Stimulated activated CD8-positive, alpha-beta memory T cell treated with anti-CD3 and anti-CD28 coated beads, Interleukin-12 subunit alpha, Interleukin-12 subunit beta, amount 100 ng/mL, for 1 hour (primary cell): ENCODE measurements around the gene MGAT3.
"Not testable (repeated sequence)": the region's sequence is repeated elsewhere in the genome, so short reads cannot be mapped to it uniquely, and the experiment has no call there.

Experiments used
- DNase-seq: peaks from one replicate; pipeline ENCODE4 v3.0.0-alpha.2; 2020; ENCODE audit warnings: low read depth

The MGAT3 gene

DNA sequence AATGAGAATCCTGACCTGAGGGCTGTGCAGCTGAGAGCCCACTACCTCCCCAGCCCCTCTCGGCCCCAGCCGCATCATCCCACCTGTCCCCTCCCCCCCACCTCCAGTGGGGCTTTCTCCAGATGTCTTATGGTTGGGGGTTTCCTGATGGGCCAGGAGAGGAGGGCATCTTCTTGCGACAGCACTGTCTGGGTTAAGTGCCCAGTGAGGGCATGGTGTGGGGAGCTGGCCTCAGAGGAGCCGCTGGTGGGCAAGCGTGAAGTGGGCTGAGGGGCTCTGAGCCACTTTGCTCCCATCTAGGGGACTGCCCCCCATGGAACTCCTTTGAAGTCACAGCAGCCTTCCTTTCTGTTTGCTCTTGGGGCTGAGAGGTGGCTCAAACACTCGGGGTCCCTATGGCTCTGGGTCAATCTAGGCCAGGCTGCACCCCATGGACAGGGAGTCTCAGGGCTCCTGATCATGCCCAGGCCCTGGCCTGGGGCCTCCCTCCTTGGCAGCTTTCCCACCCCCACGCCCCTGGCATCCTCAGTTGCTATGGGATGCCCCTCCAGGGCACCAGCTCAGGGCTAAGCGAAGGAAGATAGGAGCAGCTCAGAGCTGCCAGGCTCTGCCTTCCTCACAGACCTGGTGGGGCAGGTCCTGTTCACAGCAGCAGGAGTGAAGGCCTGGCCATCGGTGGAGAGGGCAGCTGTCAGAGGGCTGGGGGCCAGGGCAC, 34.3 kb downstream of the MGAT3 start:
- no peak for DNase-seq

DNA sequence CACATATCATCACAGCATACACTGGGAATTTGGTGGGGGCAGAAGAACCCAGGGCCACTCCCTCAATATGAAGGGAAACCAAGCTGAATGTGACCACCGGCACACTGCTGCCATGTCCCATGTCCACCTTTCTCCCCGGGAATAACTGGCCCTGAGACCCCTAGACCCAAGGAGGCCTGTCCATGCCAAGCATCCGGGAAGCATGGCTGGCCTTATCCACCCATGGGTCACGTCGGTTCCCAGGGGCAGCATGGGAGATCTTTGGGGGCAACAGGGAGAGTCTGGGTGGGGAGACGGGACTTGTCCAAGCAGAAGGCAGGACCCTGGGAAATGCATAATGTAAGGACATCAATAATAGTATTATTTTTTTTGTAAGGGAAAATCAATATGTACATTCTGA, 34.9 kb downstream of the MGAT3 start:
- DNase-seq = no peak

DNA sequence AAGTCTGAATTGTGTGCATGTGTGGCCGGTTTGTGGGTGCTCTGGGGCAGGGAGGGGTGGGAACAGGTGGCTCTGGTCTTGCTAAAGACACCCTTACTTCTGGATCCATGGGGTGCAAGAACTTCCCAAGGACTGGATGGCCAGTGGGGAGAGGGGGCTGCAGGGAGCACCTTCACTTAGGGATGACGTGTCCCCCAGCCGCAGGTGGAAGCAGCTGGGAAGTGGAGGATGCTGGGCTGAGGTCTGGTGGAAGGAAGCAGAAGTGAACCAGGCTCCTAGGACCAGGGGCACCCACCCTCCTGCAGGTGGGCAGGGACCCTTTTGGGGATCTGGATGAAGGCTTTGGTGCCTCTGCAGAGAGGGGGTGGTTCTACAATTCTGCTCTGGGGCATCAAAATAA, 35.4 kb downstream of the MGAT3 start:
- no peak for DNase-seq

DNA sequence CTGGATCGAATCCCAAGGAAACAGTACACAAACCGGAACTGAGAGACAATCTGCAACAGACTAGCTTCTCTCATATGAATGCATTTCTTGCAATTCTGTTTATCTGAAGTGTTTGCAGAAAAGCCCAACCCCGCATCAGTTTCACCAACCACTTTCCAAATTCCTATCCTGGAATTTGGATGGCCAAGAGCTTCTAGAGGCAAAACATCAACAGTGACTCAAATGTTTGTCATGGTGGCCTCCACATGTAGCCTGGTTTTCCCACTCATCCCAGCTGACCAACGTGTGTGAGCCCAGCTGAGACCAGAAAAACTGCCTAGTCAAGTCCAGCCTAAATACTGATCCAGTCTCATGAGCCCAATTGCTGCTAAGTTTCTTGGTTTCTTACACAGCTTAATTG, 36.9 kb downstream of the MGAT3 start:
- no peak for DNase-seq

DNA sequence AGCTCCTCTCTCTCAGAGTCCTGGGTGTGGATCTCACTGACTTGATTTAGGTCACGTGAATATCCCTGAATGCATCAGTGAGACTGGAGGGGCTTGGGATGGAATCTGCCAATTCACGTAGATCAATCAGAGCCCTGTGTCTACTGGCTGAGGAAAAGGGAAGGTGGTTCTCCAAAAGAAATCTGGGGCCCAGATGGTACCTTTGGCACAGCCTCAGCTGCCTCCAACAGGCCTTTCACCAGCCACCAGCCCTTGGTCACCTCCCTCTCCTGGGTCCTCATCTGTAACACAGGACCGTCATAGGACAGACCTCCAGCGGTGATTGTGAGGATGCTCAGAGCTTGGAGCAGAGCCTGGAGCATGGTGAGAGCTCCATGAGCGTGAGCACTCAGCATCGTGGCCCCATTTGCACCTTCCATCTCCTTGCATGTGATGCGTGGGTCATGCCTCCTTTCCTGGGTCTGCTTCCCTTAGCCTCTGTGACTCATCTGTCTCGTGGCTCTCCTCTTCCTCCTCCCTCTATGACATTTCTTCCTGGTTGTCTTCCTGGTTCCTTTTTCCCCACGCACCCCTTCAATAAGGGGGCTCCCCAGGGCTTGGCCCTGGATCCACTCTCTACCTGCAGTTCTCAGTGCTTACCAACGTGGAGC, 37.8 kb downstream of the MGAT3 start:
- no peak for DNase-seq

DNA sequence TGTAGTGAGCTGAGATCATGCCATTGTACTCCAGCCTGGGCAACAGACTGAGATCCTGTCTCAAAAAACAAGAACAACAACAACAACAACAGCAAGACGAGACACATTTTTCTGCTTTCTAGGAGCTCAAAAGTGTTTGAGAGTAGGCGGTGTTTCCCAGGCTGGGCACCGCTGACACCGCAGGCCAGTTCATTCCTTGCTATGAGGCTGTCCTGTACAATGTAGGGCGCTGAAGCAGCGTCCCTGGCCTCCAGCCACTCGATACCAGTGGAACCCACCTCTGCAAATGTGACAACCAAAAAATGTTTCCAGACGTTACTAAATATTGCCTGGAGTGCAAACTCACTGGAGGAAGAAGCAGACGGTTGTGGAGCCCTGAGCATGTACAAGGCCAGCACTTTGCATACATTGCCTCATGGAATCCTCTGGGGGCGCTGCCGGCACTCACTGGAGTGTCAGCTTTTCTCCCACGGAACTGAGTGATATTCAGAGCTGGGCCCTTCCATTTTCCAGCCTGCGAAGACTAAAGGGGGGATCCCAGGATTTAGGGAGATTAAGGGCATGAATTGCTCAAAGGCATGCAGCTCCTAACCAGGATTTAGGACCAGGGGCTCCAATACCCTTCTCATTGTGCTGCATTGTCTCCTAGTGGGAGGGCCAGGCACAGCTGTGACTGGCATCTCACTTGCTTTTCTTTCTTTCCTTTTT, 39.5 kb downstream of the MGAT3 start:
- peak; percentile 30 for DNase-seq

DNA sequence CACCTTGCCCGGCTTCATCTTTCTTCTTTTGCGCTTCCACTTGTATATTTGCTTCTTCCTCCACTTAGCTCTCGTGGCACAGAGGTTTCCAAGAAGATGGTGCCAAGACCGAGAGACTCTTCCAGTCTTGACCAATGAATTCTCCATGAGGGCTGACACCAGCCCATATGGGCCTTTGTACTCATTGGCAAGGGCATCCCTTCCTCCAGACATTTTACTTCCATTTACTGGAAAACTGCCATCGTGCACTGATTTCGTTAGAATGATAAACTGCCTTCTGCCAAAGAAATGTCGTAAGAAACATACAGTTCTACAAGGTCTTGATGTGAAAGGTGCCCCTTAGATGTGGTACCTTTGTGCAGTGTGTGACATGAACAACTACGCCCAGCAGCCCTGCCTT, 40.6 kb downstream of the MGAT3 start:
- no peak for DNase-seq

DNA sequence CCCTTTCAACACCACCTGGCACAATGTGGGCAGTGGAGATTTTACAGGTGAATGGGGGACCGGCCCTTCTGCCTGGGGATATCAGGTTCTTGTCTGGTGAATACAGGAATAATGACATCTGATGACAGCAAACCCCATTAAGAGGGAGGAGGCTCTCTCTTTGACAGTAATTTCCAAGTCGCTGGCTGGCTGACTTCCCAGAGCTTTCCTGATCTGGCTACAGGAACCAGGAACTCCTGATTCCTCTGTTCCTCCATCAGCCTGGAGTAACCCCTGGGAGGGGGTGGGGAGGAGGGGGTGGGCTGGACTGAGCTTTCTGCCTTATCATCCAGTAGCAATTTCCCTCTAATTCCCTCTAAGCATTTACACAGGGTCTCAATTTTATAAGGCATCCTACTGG, 41.6 kb downstream of the MGAT3 start:
- no peak for DNase-seq

DNA sequence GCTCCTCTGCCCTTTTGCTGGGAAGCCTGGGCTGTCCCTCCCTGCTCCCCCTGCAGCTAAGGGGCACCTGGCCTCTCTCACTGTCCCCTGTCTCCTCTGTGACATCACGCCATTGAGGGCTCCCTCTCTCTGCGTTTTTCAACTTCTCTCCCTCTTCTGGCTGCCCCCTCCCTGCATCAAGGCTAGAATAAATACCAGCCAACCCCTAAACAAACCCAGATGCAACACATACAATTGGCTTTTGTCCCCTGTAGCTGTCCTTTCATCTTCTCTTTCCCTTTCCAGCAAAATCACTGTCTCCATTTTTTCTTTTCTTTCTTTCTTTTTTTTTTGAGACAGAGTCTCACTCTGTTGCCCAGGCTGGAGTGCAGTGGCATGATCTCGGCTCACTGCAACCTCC, 42.0 kb downstream of the MGAT3 start:
- no peak for DNase-seq

DNA sequence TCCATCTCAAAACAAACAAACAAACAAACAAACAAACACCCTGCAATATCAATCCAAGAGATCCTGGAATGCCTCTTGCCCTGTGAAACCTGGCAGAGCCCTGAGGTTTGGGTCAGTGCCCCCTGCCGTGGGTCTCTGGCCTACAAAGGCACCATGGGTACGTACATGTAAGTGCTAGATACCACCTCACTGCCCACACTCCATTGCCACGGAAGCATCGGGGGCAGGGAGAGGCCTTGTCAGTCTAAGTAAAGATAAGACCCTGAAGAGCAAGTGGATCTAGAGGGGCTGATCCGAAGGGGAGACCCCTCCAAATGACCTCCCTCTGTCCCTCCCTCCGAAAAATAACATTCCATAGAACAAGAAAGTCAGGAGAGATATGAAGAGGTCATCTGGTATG, 43.3 kb downstream of the MGAT3 start:
- no peak for DNase-seq

DNA sequence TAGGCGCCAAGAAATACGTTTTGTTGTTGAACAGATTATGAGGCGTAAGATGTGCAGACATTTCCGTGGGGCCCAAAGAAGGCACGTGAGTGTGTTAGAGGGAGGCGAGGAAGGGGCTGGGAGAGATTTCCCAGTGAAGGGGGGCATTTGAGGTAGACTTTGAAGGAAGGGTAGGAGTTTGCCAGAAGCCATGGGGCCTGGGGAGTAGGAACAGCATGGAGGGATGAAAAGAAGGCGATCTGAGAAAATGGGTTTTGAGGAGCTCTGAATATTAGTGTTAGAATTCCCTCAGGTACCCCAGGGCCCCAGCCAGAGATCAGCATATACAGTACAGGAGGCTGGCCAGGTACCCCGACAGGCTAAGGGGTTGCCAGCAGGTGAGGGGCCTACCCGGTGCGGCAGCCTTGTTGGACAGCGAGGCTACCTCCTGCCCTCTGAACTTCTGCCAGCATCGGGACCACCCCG, 44.9 kb downstream of the MGAT3 start:
- no peak for DNase-seq

DNA sequence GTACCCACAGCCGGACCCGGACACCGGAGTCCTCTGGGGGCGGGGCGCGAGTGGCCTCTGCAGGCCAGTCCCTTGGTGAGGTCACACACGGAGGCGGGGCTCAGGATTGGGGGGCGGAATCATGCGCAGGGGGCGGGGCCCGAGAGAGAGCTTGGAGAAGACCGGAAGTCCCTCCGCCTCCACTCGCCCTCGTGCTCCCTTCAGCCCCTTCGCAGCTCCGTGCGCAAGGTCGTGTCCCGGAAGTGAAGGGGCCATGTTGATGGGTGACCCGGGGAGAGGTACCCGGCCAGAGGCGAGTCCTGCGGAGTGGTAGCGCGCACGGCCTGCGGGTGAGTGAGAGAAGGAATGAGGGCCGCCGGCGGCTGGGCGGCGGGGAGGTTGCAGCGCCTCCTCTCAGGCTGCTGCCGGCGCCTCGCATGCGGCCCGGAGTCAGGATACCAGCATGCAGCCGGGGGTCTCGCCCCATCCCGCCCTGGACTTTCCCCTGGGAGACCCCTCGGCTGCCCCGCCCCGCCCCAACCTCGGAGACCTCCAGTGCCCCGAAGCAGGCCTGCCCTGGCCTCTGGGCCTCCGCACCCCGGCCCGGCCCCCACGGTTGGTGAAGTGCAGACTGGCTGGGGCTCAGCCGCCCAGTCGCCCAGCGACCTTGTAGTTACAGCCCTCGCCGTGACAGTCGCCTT, 45.4 kb downstream of the MGAT3 start, which contains the start of gene MIEF1:
MIEF1 (plus strand) TSS at position 182 of the 680 bp plus-strand sequence. CDS start 9,005 bp downstream, outside the sequence.
- peak; percentile 81 for DNase-seq

DNA sequence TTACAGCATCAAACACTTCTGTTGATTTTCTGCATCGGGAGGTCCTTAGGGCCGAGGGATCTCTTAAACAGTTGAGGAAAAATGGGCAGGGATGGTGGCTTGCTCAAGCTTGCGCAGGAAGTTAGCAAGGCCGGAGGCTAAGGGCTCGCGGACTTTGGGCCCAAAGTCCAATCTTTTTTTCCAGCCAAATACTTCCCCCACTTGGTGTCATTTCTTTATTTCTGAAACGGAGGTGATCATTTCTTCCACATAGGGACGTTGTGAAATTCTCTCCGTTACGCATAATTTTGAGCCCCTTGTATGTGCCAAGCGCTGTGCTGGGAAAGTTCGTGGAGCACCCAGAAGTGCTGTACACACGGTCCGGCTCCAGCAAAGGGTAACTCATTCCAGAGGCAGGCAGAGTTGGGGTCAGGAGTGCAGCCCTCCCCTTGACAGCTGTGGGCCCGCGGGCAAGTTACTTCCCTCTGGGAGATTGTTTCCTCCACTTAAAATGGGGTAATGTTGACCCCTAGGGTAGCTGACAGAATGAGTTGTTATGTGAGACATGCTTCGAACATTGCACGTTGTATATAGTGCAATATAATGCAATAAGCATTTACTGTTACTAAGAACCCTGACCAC, 46.1 kb downstream of the MGAT3 start:
- no peak for DNase-seq

DNA sequence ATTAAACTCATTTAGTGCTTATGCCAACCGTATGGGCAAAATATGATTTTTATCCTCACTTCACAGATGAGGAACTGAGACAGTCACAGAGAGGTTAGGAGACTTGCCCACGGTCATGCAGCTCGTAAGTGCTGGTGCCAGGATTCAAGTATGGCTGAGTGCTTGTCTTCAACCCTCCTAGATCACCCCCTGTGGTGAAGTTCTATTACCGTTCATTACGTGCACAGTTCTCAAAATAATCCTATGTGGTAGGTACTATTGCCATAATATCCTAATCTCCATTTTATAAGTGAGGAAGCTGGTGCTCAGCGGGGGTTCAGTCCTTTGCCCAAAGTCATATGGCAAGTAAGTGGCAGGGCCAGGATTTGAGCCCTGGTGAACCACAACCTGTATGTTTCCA, 46.8 kb downstream of the MGAT3 start:
- no peak for DNase-seq

DNA sequence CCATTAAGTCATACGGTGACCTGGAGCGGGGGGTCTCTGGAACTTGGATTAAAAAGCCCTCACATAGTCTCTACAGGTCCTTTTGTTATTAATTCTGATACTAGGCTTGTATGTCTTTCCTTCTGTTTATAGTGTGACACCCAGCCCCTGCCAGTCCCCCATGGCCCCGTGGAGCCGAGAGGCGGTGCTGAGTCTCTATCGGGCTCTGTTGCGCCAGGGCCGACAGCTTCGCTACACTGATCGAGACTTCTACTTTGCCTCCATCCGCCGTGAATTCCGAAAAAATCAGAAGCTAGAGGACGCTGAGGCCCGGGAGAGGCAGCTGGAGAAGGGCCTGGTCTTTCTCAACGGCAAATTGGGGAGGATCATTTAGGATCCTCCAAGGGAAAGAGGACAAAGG, 47.3 kb downstream of the MGAT3 start:
- no peak for DNase-seq

DNA sequence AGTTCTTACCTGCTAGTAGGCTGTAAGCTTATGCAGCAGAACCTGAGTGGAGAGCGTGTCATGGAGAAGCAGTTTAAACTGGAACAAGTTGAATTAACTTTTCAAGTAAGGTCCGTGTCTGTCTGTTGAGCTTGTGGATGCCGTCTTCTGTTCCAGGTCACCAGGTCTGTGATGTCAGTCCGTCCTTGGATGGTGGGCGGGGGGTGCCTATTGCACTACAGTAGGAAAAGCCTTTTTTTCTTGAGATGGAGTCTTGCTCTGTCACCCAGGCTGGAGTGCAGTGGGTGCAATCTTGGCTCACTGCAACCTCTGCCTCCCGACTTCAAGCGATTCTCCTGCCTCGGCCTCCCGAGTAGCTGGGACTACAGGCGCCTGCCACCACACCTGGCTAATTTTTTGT, 50.2 kb downstream of the MGAT3 start:
- DNase-seq = not testable (repeated sequence)

DNA sequence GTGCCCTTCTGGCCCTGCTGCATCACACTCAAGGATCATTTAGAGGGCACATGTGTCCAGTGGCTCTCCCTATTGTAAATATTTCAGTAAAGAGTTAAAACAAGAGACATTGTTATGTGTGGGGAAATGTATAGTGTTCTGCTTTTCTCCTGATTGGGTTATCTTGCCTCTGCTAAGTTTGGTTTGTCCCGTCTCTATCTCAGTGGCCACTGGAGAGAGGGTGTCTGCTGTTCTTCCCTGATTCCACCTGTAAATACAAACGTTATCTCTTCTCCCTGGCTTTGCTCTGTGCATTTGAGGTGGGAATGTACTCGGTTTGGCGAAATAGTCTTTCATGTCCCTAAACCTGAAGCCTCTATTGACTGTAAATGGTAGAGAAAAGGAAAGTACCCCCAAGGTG, 51.6 kb downstream of the MGAT3 start:
- no peak for DNase-seq

DNA sequence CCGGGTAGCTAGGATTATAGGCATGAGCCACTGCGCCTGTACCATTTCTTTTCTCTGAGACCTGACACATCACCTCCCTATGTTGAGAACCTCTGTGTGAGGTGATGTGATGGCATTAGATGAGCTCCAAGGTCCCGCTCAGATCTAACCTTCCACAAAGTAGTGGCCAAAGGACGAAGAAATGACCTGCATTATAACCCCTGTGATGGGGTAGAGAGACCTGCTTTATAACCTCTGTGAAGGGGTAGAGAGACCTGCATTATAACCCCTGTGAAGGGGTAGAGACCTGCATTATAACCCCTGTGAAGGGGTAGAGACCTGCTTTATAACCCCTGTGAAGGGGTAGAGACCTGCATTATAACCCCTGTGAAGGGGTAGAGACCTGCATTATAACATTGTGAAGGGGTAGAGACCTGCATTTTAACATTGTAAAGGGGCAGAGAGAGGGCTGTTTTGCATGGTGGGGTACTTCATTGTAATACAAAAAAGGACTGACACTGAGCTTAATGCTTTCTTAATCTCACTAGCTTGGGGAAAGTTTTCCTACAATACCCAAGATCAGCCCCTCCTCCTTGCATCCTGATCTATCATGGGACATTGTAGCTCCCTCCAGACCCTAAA, 53.8 kb downstream of the MGAT3 start:
- DNase-seq = no peak

DNA sequence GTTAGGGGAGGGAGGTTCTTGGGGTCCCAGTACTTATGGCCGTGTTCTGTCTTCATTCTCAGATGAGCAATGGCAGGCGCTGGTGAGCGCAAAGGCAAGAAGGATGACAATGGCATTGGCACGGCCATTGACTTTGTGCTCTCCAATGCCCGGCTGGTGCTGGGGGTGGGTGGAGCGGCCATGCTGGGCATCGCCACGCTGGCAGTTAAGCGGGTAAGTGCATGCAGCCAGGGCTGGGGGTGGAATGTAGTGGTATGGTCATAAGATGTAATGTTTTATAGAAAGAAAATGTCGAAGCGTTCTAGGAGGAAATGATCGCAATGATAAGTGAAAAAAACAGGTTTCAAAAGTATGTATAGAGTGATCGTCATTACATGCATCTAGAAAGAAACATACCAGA, 54.4 kb downstream of the MGAT3 start:
- DNase-seq = no peak

DNA sequence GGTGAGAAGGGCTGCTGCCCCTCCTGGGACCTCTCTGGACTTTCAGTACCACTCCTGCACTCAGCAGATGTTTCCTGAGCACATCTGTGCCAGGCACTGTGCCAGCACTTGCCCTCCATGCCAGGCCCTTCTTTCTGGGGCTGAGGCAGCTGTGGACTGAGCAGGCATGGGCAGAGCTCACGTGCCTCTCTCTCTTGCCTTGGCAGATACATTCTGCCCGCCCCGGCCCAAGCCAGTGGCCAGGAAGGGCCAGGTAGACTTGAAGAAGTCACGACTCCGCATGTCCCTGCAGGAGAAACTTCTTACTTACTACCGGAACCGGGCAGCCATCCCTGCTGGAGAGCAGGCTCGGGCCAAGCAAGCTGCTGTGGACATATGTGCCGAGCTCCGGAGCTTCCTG, 55.2 kb downstream of the MGAT3 start:
- DNase-seq = no peak

DNA sequence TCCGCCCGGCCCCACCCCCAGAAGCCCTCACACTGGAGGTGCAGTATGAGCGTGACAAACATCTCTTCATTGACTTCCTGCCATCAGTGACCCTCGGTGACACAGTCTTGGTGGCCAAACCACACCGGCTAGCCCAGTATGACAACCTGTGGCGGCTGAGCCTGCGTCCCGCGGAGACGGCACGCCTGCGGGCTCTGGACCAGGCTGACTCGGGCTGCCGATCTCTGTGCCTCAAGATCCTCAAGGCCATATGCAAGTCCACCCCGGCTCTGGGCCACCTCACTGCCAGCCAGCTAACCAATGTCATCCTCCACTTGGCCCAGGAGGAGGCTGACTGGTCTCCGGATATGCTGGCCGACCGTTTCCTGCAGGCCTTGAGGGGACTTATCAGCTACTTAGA, 57.0 kb downstream of the MGAT3 start:
- no peak for DNase-seq
